PC-9 (cell line): ENCODE measurements around the gene EXOC2. TPM values are rescaled to one million over a fixed set of nuclear protein-coding genes. Genes with fewer than 3 reads are reported as not detected.

Experiments used
- BruUV-seq: library from RNA; stranded (reverse); fragments of 400-500 nt; replicated peaks from 2 replicates; lab custom pipeline; 2021; lab: Mats Ljungman, UMichigan
- CTCF ChIA-PET: fragments of 300-600 bp; sonication (Branson Sonifier 250); formaldehyde crosslinking; loops from one replicate; lab custom pipeline; 2022; ENCODE audit warnings: antibody characterized with exemption; lab: Charles Lee
- POLR2A ChIA-PET: fragments of 300-600 bp; sonication (Branson Sonifier 250); formaldehyde crosslinking; loops from one replicate; lab custom pipeline; 2022; ENCODE audit warnings: antibody characterized with exemption; ENCODE audit not compliant: unreplicated experiment; lab: Charles Lee
- DNase-seq, 2 experiments: peaks; one replicate each; pipeline versions ENCODE4 v3.0.0 to v3.0.0-alpha.2; 2015 to 2022; ENCODE audit warnings: mixed read lengths in 1 of 2
- H2AFZ ChIP-seq: fragments of 200-600 bp; sonication (generic); 2 replicates; pipeline ENCODE4 v1.8.1; 2017; ENCODE audit warnings: antibody characterized with exemption
- H3F3A ChIP-seq: fragments of 200-600 bp; sonication (generic); 2 replicates; pipeline ENCODE4 v1.8.1; 2017; ENCODE audit warnings: antibody characterized with exemption, mild to moderate bottlenecking, low read depth; ENCODE audit not compliant: insufficient read depth
- H3K27ac ChIP-seq: fragments of 200-600 bp; sonication (generic); 2 replicates; pipeline ENCODE4 v1.6.1; 2016; ENCODE audit warnings: mixed run types
- H3K27me3 ChIP-seq: fragments of 200-600 bp; sonication (generic); 2 replicates; pipeline ENCODE4 v1.6.1; 2016; ENCODE audit warnings: low read depth, mixed run types; ENCODE audit not compliant: insufficient read depth
- H3K36me3 ChIP-seq: fragments of 200-600 bp; sonication (generic); 2 replicates; pipeline ENCODE4 v1.6.1; 2016; ENCODE audit warnings: low read depth, mixed run types
- H3K4me1 ChIP-seq: fragments of 200-600 bp; sonication (generic); replicated peaks from 2 replicates; pipeline ENCODE4 v1.6.1; 2016; ENCODE audit warnings: mixed run types; ENCODE audit not compliant: insufficient read depth
- H3K4me2 ChIP-seq: fragments of 200-600 bp; sonication (generic); 2 replicates; pipeline ENCODE4 v1.6.1; 2017; ENCODE audit warnings: mixed run types
- H3K4me3 ChIP-seq: fragments of 200-600 bp; sonication (generic); 2 replicates; pipeline ENCODE4 v1.6.1; 2016; ENCODE audit warnings: mixed run types
- H3K79me2 ChIP-seq: fragments of 200-600 bp; sonication (generic); 2 replicates; pipeline ENCODE4 v1.6.1; 2017; ENCODE audit warnings: low read depth, mixed run types
- H3K9me2 ChIP-seq: fragments of 200-600 bp; sonication (generic); 2 replicates; pipeline ENCODE4 v1.8.1; 2017; ENCODE audit warnings: mild to moderate bottlenecking; ENCODE audit not compliant: insufficient read depth
- H3K9me3 ChIP-seq: fragments of 200-600 bp; sonication (generic); 2 replicates; pipeline ENCODE4 v1.8.1; 2016; ENCODE audit warnings: low read depth; ENCODE audit not compliant: insufficient read depth
- H4K20me1 ChIP-seq: fragments of 200-600 bp; sonication (generic); 2 replicates; pipeline ENCODE4 v1.8.1; 2017; ENCODE audit not compliant: insufficient read depth
- EZH2 ChIP-seq: fragments of 200-600 bp; sonication (generic); IDR thresholded peaks from 2 replicates; pipeline ENCODE4 v1.8.0; 2017; ENCODE audit warnings: antibody characterized with exemption, low read depth
- intact Hi-C: fragments of 100-400 bp; cut with micrococcal nuclease; formaldehyde crosslinking; loops from one replicate; pipeline ENCODE4 v1.10.0; 2022; ENCODE audit not compliant: unreplicated experiment
- total RNA-seq: library from RNA; stranded (reverse); gene quantifications from 2 replicates; pipeline ENCODE4 v1.2.3, GENCODE V29; 2021
- TF ChIP-seq, protein P1 (sequence below): fragments of 200-600 bp; sonication (generic); conservative IDR thresholded peaks from 2 replicates; pipeline ENCODE4 v1.6.1; 2017; ENCODE audit warnings: mixed run types, antibody characterized with exemption, mild to moderate bottlenecking, moderate library complexity

The EXOC2 gene
- total RNA-seq, 1 experiment from 2014 or later, result 28.2 TPM

DNA sequence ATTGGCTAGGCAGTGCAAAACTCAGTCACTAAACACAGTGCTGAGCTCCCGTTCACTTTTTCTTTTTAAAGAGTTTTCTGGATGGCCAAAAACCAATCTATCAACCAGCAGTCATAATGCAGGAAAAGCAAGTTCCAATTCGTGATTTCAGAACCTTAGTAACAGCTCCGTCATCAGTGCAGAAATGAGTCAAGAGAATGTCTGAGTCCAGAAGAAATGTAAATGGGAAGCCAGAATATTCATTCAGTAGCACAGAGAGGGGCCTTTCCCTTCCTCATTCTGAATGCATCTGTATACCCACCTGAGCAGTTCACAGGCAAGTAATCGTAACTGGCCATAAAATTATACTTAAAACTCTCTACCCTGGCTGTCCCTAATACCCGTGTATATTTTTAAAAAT, 56.5 kb downstream of the EXOC2 start:
- ChIA-PET CTCF (interaction anchor here (0.6 kb wide), 1 partner anchor 164 kb away, joined by 9 read pairs; no protein-coding TSS in a partner anchor), POLR2A (no interaction called here)
- H3K27ac ChIP-seq, result no peak overlapping the region
- no peaks in the 10 kb centered on the region for H3F3A ChIP-seq
- BruUV-seq, result no TSS peak
- TF ChIP-seq, protein P1, sequence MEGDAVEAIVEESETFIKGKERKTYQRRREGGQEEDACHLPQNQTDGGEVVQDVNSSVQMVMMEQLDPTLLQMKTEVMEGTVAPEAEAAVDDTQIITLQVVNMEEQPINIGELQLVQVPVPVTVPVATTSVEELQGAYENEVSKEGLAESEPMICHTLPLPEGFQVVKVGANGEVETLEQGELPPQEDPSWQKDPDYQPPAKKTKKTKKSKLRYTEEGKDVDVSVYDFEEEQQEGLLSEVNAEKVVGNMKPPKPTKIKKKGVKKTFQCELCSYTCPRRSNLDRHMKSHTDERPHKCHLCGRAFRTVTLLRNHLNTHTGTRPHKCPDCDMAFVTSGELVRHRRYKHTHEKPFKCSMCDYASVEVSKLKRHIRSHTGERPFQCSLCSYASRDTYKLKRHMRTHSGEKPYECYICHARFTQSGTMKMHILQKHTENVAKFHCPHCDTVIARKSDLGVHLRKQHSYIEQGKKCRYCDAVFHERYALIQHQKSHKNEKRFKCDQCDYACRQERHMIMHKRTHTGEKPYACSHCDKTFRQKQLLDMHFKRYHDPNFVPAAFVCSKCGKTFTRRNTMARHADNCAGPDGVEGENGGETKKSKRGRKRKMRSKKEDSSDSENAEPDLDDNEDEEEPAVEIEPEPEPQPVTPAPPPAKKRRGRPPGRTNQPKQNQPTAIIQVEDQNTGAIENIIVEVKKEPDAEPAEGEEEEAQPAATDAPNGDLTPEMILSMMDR, result no peak
- no peak for TF ChIP-seq EZH2
- H3K27me3 ChIP-seq, result no peaks in the 10 kb centered on the region
- intact Hi-C loops, result no loop called here
- H3K4me1 ChIP-seq, result no peaks in the 10 kb centered on the region
- DNase-seq, result no peak
- no peaks in the 10 kb centered on the region for H3K9me3 ChIP-seq
- no peak overlapping the region for H2AFZ ChIP-seq
- H3K9me2 ChIP-seq, result no peaks in the 10 kb centered on the region
- no peak overlapping the region for H3K4me3 ChIP-seq
- no peaks in the 10 kb centered on the region for H3K36me3 ChIP-seq
- H4K20me1 ChIP-seq, result no peaks in the 10 kb centered on the region
- no peaks in the 10 kb centered on the region for H3K79me2 ChIP-seq
- no peak overlapping the region for H3K4me2 ChIP-seq

DNA sequence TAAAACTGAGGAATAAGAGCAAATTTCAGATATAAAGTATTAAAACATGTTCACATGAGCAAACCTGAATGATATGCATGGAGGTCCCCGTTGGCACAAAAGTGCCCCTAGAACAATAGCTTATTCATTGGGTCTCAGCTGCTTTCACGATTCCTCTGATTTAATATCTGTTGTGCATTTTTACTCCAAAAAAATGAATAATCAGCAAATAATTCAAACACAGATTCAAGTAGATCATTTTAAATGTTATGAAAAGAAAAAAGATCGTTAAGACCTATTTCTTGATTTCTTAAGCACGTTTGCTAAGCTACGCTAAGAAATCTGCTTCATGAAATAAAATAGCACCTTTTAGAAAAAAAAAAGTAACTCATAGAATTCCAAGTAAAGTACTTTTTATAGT, 57.7 kb downstream of the EXOC2 start:
- no peak for DNase-seq
- TF ChIP-seq EZH2, result no peak
- TF ChIP-seq, protein P1, result no peak
- no TSS peak for BruUV-seq
- no peaks in the 10 kb centered on the region for H3F3A ChIP-seq
- H3K4me1 ChIP-seq, result no peaks in the 10 kb centered on the region
- H3K79me2 ChIP-seq, result no peaks in the 10 kb centered on the region
- H3K9me2 ChIP-seq, result no peaks in the 10 kb centered on the region
- H3K4me3 ChIP-seq, result no peak overlapping the region
- CTCF ChIA-PET, result no interaction called here
- no peak overlapping the region for H3K4me2 ChIP-seq
- H4K20me1 ChIP-seq, result no peaks in the 10 kb centered on the region
- H3K27me3 ChIP-seq, result no peaks in the 10 kb centered on the region
- no peak overlapping the region for H2AFZ ChIP-seq
- POLR2A ChIA-PET, result no interaction called here
- H3K36me3 ChIP-seq, result no peaks in the 10 kb centered on the region
- no peak overlapping the region for H3K27ac ChIP-seq
- intact Hi-C loops, result no loop called here
- no peaks in the 10 kb centered on the region for H3K9me3 ChIP-seq

DNA sequence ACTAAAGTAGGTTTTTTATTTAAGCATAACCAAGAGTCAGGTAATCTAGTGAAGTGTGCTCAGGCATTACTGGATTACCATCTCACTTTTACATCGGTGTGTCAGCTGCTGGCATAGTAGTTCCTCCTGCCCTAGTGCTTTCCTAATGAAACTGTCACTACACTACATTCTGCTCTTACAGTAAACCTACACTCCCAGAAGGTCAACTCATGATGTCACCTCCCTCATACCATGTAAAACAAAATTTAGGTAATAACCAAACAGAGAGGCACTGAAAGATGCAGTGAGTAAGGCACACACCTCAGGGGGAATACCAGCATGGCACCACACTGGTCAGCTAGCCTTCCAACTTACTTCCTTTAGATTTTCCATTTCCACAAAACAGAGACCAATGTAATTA, 59.3 kb downstream of the EXOC2 start:
- TF ChIP-seq EZH2, result no peak
- TF ChIP-seq, protein P1, result no peak
- Histone ChIP-seq H3K9me2 (no peaks in the 10 kb centered on the region), H3F3A (no peaks in the 10 kb centered on the region), H3K79me2 (no peaks in the 10 kb centered on the region), H3K27me3 (no peaks in the 10 kb centered on the region), H3K36me3 (no peaks in the 10 kb centered on the region), H3K27ac (no peak overlapping the region), H3K9me3 (no peaks in the 10 kb centered on the region), H2AFZ (no peak overlapping the region), H3K4me3 (no peak overlapping the region), H3K4me1 (no peaks in the 10 kb centered on the region), H3K4me2 (no peak overlapping the region), H4K20me1 (no peaks in the 10 kb centered on the region)
- ChIA-PET CTCF (no interaction called here), POLR2A (no interaction called here)
- no TSS peak for BruUV-seq
- intact Hi-C loops, result no loop called here
- no peak for DNase-seq
